GM23338 (cell line): ENCODE measurements around the gene MIPEP. TPM values are rescaled to one million over a fixed set of nuclear protein-coding genes. Genes with fewer than 3 reads are reported as not detected.

Source experiments
- EZH2 ChIP-seq: fragments of 200-600 bp; sonication (generic); IDR thresholded peaks from one replicate; pipeline ENCODE4 v1.8.0; 2017; ENCODE audit warnings: antibody characterized with exemption, mild to moderate bottlenecking, low read depth; ENCODE audit not compliant: unreplicated experiment
- EZH2phosphoT487 ChIP-seq: fragments of 200-600 bp; sonication (generic); IDR thresholded peaks from one replicate; pipeline ENCODE4 v1.8.1; 2018; ENCODE audit warnings: antibody characterized with exemption; ENCODE audit not compliant: unreplicated experiment
- STAT1 ChIP-seq: IDR thresholded peaks from one replicate; pipeline ENCODE4 v1.6.1; 2016; ENCODE audit warnings: antibody characterized with exemption; ENCODE audit not compliant: unreplicated experiment
- polyA plus RNA-seq: library from polyadenylated mRNA; unstranded; fragments of >200 nt; fragmentation: Nextera tagmentation; extraction: Ambion mirVana; gene quantifications from 2 replicates; pipeline ENCODE4 v1.2.1, GENCODE V29; 2016
- total RNA-seq: library from RNA; depleted of rRNA; stranded (reverse); fragments of >200 nt; shearing (Covaris generic); gene quantifications from 2 replicates; pipeline ENCODE4 v1.2.3, GENCODE V29; 2014
- TF ChIP-seq, protein P1 (sequence below): fragments of 250-450 bp; sonication (Bioruptor Pico); IDR thresholded peaks from 2 replicates; pipeline ENCODE4 v1.5.0; 2020; ENCODE audit warnings: mild to moderate bottlenecking, moderate library complexity
- TF ChIP-seq, protein P2 (sequence below): IDR thresholded peaks from one replicate; pipeline ENCODE4 v1.6.1; 2018; ENCODE audit warnings: antibody characterized with exemption; ENCODE audit not compliant: unreplicated experiment

MIPEP gene
- total and polyA plus RNA-seq, 2 experiments from 2014 or later: 20.8 to 22.5 TPM

DNA sequence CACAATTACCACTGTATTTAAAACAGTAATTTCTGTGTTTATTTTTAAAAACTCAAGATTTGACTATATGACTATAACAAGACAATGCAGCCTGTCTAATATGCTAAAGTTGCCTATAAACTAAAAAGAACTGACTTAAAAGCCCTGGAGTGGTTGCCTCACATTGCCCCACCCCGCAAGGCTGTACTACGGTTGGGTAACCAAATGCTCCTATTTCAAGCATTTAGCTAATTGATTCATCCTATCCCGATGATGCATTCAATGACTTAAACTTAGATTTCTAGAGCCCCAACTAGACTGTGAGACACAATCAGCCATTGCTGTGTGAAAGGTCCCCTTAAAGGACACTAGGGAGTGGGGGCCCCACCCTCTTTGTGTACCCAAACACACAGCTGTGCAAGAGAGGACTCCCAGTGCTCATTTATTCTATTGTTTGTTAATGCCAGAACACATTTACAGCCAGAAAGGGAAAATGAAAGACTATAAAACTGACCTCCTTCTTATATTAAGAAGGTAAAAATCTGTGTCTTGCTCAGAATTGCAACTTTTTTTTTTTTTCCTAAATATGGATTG, 66.9 kb downstream of the MIPEP start (continued):
- TF ChIP-seq, protein P1, sequence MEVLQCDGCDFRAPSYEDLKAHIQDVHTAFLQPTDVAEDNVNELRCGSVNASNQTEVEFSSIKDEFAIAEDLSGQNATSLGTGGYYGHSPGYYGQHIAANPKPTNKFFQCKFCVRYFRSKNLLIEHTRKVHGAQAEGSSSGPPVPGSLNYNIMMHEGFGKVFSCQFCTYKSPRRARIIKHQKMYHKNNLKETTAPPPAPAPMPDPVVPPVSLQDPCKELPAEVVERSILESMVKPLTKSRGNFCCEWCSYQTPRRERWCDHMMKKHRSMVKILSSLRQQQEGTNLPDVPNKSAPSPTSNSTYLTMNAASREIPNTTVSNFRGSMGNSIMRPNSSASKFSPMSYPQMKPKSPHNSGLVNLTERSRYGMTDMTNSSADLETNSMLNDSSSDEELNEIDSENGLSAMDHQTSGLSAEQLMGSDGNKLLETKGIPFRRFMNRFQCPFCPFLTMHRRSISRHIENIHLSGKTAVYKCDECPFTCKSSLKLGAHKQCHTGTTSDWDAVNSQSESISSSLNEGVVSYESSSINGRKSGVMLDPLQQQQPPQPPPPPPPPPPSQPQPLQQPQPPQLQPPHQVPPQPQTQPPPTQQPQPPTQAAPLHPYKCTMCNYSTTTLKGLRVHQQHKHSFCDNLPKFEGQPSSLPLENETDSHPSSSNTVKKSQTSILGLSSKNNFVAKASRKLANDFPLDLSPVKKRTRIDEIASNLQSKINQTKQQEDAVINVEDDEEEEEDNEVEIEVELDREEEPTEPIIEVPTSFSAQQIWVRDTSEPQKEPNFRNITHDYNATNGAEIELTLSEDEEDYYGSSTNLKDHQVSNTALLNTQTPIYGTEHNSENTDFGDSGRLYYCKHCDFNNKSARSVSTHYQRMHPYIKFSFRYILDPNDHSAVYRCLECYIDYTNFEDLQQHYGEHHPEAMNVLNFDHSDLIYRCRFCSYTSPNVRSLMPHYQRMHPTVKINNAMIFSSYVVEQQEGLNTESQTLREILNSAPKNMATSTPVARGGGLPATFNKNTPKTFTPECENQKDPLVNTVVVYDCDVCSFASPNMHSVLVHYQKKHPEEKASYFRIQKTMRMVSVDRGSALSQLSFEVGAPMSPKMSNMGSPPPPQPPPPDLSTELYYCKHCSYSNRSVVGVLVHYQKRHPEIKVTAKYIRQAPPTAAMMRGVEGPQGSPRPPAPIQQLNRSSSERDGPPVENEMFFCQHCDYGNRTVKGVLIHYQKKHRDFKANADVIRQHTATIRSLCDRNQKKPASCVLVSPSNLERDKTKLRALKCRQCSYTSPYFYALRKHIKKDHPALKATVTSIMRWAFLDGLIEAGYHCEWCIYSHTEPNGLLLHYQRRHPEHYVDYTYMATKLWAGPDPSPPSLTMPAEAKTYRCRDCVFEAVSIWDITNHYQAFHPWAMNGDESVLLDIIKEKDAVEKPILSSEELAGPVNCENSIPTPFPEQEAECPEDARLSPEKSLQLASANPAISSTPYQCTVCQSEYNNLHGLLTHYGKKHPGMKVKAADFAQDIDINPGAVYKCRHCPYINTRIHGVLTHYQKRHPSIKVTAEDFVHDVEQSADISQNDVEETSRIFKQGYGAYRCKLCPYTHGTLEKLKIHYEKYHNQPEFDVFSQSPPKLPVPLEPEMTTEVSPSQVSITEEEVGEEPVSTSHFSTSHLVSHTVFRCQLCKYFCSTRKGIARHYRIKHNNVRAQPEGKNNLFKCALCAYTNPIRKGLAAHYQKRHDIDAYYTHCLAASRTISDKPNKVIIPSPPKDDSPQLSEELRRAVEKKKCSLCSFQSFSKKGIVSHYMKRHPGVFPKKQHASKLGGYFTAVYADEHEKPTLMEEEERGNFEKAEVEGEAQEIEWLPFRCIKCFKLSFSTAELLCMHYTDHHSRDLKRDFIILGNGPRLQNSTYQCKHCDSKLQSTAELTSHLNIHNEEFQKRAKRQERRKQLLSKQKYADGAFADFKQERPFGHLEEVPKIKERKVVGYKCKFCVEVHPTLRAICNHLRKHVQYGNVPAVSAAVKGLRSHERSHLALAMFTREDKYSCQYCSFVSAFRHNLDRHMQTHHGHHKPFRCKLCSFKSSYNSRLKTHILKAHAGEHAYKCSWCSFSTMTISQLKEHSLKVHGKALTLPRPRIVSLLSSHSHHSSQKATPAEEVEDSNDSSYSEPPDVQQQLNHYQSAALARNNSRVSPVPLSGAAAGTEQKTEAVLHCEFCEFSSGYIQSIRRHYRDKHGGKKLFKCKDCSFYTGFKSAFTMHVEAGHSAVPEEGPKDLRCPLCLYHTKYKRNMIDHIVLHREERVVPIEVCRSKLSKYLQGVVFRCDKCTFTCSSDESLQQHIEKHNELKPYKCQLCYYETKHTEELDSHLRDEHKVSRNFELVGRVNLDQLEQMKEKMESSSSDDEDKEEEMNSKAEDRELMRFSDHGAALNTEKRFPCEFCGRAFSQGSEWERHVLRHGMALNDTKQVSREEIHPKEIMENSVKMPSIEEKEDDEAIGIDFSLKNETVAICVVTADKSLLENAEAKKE (CRISPR knock-in tag): no peak
- TF ChIP-seq EZH2: no peak
- TF ChIP-seq, protein P2, sequence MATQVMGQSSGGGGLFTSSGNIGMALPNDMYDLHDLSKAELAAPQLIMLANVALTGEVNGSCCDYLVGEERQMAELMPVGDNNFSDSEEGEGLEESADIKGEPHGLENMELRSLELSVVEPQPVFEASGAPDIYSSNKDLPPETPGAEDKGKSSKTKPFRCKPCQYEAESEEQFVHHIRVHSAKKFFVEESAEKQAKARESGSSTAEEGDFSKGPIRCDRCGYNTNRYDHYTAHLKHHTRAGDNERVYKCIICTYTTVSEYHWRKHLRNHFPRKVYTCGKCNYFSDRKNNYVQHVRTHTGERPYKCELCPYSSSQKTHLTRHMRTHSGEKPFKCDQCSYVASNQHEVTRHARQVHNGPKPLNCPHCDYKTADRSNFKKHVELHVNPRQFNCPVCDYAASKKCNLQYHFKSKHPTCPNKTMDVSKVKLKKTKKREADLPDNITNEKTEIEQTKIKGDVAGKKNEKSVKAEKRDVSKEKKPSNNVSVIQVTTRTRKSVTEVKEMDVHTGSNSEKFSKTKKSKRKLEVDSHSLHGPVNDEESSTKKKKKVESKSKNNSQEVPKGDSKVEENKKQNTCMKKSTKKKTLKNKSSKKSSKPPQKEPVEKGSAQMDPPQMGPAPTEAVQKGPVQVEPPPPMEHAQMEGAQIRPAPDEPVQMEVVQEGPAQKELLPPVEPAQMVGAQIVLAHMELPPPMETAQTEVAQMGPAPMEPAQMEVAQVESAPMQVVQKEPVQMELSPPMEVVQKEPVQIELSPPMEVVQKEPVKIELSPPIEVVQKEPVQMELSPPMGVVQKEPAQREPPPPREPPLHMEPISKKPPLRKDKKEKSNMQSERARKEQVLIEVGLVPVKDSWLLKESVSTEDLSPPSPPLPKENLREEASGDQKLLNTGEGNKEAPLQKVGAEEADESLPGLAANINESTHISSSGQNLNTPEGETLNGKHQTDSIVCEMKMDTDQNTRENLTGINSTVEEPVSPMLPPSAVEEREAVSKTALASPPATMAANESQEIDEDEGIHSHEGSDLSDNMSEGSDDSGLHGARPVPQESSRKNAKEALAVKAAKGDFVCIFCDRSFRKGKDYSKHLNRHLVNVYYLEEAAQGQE: no peak
- TF ChIP-seq EZH2phosphoT487: no peak
- TF ChIP-seq STAT1: no peak
